ENCODE data around the gene RCOR2.
A peak's percentile ranks its signal among the peaks of the same experiment; 100 is the strongest.

The RCOR2 gene

DNA sequence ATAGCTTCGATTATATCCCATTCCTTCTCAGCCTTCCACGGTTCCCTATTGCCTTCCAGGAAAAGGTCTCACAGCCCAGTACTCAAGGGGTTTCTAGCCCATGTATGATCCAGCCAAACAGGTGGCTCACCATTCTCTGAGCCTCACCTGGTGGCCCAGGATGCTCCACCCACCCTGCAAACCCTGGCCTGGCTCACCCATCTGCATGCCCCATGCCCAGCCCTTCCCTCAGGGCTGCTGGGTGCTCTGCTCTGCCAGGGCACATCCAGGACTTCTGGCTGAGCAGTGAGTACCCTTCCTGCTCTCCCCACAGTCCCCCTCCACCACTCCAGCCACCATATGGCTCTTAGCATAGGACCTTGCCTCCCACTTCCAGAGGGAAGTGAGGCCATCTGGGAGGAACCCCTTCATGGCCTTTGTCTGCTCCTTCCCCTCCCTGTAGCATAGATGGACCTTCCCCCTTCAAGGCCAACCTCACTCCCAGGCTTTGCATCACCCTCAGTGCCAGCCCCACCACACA, 5.8 kb upstream of the RCOR2 start:
- DNase-seq: peak; percentile 34

DNA sequence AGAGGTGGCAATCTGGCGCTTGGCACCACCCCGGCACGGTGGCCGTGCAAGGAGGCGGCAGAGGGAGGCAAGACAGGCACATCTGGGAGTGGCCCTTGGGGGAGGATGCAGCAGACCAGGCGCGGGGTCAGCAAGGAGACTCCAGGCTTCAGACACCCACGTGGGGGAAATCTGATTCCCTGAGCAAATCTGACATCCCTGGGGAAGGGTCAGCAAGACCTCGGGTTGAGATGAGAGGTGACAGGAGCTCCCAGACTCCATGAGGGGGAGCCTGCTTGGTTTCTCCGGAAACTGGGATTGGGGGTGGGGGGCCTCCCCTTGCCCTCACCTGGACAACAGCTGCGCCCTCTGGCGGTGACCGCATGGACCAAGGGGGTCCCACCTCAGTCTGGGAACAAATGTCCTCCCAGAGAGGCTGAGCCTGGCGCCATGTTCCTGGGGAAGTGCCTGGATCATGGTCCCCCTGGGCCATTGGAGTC, 4.0 kb upstream of the RCOR2 start:
- DNase-seq: no peak

DNA sequence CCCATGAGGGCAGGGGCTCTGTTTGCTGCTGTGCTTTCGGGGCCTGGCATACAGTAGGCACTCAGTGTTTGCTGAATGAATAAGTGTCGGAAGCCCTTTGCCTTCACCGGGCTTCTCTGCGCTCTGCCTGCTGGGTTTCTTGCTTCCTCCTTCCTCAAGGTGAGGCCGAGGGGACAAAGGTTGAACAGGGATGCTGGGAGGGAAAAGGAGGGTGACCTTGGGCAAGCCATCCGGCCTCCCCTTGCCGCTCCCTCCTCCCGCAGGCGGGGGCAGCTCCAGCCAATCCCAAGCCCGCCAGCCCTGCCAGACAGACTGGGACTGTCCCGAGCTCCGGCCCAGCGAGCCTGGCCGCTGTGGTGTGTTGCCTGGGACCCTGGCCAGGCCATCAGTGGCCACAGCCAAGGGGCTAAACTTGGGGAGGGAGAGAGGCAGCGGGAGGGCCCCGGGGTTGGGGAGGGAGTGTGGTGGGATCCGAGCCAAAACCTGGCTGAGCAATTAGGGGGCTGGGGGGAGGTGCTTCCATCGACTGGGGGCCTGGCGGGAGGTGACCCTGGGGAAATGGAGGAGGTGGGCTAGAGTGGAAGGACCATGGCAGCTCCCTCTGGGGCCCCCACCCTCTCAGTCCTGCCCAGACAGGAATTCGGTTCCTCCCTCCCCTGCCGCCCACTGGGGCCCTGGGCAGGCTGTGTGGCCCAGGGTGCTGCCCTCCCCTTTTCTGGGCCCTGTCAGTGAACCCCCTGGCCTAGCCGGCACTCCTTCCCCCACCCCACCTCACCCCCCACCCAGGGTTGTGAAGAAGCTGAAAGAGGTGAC, 3.4 kb upstream of the RCOR2 start:
- DNase-seq: peak; percentile 75

DNA sequence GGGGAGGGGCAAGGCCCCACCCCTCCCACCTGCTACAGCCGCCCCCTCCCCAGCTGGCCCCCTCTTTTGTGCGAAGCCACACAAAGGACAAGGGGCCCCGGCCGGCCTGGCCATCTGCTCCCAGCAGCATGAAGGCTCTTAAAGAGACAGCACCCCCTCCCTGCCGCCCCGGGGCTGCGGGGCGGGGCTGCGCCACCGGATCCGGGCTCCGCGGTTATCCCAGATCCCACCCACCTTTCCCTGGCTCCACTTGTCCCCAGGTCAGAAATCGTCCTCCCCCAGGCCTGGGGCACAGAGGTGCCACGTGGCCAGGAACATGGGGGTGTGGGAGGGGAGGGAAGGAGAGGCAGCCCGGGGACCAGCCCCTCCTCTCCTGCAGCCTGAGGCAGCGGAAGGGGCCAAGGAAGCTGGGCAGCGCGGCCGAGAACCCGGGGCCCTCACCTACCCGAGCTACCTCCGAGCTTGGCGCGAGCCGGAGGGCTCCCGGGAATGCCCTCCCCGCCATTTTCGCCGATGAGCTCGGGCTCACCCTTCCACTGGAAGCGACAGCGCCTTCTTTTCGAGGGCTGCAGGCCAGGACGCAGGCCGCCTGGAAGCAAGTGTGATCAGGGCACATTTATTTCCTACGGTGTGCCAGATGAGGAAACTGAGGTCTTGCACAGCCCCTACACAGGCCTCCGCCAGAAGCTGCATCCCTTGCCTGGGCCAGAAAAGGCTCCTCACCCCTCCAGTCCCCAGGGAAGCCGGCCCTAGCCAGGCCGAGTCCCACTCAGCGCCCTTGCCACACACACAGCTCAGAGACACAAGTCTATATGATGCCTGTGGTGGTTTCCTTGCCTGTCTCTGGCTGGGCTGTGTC, 2.5 kb upstream of the RCOR2 start:
- peak; percentile 88 for DNase-seq

DNA sequence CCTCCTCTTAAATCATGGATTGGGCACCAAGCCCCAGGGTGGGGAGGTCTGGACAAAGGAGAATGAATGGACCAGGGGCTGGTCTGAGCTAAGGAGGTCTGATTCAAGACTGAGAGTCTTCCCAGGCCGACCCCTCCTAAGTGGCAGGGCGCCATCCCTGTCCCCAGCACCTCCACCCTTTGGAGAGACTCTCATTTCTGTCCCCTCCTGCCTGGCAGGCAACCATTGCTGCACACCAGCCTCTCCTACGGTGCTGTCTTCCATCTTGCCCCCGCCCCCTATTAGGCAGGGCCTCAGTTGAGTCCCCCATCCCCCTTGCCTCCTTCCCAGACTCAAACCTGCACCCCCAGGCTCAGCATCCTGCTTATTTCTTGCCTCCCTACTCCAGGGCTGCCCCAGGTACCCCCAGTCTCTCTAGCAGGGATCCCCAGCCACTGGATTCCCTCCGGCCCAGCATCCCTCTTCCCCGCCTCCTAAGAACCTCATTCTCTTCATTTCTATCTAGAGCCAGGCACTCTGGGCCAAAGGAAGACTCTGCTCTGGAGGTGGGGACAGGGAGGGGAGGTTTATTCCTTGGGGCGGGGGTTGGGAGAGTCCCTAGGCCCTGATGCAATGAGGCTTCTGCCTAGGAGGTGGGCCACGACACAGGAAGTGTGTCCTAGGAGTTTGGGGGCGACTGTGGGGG, 1.7 kb upstream of the RCOR2 start:
- peak; percentile 70 for DNase-seq

DNA sequence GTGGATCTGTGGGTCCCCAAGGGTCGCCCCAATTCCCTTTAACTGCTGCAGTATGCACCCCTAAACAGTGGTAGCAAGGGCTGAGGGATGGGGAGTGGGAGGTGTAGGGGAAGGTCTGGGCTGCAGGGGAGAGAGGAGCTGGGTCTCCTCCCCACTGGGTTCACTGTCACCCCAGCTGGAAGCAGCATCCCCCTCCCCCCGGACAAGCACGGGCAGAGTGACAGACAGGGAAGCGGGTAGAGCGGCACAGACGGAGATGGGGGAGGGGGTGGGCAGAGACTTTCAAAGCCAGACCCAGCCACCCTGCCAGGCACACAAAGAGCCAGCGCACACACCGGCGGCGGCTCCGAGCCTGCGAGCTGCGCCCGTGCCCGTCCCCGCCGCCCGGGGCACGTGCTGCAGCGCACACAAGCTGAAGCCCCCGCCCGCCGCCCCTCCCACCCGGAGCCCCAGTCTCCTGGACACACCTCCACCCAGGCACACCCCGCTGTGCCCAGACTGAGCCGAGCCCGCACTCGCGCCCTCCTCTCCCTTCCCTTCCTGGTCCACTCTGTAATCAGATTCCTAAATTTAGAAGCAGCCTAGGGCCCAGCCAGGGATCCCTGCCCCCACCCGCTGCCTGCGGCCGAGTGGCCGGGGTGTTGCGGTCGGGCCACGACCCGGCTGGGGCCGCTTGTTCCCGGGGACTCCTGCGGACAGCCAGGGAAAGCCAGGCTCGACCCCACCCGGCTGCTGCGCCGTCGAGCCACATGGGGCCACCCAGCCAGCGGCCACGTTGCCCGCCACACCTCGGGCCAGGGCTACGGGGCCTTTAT, 935 bp upstream of the RCOR2 start:
- DNase-seq: peak; percentile 96

DNA sequence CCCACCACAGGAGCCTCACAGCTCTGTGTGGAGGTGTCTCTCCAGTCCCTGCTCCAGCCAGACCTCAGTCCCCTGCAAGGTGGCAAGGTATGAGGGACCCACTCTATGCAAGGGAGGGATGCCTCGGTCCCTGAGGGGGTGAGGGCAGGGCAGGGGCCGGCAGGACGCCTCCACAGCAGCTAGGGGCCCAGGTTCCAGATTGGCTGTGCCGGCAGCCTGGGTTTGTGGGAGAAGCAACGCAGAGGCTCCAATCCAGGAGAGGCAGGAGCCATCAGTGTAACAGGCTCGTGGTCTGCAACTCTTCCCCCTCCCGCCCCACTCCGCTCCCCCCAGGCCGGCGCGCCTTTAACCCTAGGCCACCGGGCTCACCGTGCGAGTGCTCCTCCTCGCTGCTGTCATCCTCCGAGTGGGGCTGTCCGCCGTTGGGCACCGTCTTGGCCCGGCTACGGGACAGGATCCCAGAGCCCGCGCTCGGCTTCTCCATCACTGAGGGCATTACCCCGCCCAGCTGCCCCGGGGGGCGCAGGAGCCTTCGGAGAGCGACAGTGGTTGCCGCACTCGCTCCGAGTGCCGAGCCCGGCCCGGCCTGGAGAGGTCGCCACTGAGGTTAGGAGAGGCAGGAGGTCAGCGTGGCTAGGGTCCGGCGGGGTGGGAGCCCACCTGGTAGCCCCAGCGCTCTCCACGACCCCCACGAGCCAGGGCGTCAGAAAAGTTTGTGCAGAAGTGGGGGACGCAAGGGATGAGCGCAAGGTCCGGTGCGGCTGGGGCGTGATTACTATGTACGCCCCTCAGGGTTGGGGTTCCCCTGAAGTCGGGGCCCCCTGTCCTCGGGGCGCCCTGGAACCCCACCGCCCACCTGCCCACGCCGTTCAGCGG, 765 bp downstream of the RCOR2 start:
- peak; percentile 31 for DNase-seq

DNA sequence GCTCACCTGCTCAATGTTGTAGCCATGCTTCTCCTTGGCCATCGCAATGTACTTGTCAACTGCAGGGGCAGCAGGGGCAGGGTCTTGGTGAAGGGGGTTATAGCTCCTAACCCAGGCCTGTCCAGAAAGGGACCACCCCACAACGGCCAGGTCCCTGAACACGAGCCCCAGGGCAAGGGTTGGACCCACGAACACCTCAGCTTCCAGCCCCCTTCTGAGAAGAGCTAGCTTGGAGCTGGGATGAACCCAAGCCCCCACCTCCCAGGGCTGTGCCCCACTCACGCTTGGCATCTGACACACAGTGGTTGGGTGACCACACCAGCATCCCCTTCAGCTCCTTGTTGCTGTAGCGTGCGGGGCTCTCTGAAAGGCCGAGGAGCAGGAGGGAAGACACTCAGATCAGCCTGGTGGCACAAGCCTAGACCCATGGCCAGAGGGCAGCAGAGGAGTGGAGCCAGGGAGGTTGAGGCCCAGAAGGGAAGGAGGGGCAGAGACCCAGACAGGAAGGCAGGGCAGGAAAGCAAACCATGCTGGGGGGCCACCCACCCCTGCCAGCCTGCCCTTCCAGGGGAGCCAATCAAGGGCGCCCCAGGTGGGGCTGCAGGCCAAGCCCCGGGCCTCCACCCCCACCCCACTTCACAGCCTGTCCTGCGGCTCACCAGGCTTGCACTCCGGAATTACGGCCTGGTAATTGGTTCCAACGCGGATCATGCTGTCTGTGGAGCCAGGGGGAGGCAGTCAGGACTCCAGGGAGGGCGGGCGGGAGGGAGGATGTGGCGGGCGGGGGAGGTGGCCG, 1.9 kb downstream of the RCOR2 start:
- no peak for DNase-seq

DNA sequence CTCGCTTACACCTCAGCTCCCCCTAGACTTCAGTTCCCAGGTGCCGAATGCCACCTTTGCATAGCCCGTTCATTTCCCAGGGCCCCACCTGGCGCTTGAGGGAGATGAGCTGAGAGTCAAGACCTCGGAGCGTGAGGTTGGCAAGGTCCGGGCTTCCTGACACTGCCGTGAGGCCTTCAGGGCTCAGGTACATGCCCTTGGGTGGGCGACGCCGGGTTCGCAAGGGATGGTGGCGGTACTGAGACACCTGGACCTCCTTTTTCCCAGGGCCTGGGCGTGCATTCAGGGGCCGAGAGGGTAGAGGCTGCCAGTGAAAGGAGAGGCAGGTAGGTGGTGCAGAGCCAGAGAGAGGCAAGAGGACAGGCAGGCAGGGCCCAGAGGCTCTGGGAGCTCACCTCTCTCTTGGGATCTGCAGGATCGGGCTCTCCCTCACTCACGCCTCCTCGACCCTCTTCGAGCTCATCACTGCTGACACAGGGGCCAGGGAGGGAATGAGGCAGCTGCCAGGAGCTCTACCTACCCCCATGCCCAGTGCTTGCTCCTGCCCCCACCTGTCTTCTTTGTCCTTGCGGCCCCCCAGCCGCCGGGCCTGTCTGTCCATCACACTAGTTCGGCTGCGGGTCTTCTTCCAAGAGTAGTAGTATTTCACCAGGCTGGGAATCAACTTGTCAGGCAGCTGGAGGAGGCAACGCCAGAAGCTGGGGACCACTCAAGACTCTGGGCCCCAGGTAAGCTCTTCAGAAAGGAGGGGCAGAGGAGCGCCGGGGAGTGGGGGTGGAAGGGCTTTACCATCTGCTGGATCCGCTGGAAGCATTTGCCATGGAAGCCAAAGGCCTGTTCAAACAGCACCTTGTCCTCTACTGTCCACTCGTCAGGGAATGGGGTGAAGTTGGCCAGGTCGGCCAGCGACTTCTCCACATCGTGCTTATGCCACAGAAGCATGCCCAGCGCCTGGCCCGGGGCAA, 2.8 kb downstream of the RCOR2 start:
- DNase-seq: no peak

DNA sequence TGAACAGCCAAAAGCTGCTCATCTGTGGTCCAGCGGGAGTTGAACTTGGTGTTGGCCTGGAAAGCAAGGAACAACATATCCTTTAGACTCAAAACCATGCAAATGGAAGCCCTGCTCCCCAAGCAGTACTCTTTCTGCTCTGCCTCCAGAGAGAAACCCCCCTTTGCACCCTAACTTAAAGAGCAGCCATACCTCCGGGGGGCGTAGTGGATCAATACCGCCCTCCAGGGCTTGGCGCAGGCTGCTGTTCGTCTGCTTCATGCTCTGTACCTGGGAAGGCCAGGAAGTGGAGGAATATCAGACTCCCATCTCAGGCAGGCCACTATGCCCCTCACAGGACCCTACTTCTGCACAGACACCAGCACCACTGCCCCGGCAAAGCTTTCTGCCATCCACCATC, 4.3 kb downstream of the RCOR2 start:
- DNase-seq: no peak

DNA sequence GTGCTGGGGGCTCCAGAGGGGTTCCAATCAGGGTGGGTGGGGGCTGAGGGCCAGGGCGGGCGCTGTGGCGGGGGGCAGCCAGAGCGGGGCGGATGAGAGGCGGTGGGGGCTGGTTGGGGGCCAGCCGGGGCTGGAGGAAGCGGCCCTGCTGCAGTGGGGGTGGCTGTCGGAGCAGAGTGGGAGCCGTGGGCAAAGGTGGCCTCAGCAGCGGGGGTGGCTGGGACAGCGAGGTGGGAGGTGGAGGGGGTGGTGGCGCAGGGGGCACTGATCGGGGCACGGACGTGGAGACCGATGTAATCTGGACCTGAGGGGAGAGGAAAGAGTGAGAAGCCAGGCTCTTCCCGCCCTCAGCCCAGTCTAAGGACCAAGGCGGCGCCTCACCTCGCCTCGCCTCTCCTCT, 5.1 kb downstream of the RCOR2 start:
- DNase-seq: no peak

DNA sequence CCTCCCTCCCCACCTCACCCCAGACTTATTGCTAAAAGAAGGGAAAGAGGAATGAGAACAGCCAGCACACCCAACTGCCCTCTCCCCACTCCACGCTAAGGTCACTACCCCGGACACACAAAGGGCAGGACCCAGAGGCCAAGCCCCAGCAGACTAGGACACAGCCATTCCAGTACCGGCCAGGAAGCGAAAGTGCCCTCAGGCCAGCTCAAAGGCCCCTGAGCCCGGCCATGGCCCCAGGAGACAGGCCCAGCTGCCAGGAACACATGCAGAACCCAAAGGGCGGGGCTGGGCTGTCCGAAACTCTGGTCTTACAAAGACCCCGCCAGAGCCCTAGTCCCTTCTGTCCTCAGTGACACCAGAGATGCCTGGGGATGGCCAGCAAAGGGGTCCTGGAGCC, 5.5 kb downstream of the RCOR2 start:
- no peak for DNase-seq

DNA sequence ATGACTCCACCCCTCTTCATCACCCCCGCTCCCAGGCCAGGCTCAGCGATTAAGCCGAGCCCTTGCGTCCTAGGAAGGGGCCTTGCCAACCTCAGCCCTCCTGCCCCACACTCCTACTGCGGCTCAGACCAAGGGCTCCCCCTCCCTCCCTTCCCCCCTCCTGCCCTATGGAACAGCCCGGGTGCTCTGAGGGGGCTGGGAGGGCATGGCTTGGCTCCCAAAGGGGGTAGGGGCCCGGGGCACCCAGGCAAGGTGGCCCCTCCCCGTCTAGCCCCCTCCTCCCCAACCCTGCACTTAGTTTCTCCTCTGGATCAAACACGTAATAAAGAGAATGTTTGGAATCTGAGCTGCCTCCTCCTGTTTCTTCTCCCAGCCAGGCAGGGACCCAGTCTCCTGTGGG, 6.3 kb downstream of the RCOR2 start:
- no peak for DNase-seq

DNA sequence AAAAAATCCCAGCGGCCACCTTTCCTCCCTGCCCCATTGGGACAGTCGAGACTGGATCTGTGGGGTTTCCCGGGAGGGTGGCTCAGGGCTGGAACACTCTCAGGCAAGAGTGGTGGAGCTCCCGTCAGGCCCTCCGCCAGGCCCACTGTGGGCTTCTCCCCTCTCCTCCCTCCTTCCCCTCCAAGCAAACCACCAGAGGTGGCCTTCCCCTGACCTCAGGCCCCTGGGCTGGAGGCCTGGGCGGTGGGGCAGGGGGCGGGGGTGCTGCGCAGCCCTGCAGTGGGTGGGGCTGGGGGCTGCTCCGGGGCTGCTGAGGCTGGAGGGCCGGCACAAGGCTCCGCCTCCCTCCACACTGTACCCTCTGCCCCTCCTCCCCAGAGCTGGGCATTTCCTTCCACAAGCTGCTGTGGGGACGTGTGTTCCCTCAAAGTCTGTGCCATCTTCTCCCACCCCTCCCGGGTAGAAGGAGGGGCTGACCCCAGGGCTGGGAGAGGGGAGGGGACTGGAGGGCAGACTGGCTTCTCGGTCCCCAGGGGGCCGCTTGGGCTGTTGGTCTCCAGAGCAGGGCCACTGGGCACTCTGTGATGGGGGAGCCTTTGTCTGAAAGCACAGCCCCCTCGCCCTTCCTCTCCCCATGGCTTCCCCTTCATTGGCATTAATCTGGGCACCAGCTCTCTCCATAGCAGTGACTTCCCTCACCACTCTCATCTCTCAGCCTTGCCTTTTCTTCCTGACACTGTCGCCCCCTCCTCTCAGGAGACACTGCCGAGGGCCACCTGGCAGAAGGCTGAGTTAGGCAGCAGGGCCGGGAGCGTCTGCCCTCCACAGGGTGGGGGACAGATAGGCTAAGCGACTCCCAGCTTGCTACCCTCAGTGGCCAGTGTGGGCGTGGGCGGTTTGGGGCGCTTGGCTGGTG, 7.1 kb downstream of the RCOR2 start:
- DNase-seq: no peak

DNA sequence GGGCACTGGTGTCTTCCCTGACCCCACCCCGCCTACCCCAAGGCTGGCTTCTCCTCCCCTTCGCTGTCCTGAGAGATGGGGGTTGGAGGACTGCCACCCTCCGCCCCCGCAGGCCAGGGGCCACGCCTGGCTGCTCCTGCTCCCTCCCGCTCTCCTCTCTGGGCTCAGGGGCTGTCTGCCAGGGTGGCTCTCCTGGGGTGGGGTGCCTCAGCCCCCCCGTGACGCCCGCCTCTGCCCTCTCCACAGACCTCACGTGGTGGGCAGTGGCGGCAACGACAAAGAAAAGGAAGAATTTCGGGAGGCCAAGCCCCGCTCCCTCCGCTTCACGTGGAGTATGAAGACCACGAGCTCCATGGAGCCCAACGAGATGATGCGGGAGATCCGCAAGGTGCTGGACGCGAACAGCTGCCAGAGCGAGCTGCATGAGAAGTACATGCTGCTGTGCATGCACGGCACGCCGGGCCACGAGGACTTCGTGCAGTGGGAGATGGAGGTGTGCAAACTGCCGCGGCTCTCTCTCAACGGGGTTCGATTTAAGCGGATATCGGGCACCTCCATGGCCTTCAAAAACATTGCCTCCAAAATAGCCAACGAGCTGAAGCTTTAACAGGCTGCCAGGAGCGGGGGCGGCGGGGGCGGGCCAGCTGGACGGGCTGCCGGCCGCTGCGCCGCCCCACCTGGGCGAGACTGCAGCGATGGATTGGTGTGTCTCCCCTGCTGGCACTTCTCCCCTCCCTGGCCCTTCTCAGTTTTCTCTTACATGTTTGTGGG, 8.1 kb downstream of the RCOR2 start:
- DNase-seq: no peak

DNA sequence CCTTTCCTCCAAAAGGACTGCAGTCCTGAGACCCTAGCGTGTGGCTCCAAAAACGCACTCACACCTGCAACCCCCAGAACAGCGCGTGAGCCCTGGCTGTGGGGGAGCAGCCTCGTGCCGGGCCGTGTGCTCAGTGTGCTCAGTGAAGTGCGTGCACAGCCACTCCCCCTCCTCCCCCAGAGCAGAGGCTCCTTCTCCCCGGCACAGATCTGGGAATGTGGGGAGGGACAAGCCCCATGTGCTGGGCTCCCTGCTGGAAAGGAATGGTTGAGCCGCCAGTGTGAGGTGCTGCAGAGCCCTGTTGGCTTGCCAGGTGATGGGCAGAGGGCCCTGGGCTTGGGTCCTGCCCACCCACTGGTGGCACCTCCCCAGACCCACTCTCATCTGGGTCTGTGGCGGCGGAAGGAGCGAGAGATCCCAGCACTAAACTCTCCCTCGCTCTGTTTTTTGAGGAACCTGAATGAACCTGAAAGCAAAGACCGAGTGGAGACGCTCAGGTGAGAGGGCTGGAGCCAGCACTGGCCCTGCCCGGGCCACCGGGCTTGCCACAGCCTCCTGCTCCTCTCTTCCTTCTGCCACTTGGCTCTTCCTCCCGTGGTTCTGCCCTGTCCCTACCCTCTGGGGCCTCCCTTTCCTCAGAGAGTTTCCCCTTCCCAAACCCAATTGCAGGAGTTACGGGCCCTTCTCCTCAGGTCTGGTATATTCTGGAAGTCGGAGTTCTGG, 9.0 kb downstream of the RCOR2 start:
- no peak for DNase-seq

DNA sequence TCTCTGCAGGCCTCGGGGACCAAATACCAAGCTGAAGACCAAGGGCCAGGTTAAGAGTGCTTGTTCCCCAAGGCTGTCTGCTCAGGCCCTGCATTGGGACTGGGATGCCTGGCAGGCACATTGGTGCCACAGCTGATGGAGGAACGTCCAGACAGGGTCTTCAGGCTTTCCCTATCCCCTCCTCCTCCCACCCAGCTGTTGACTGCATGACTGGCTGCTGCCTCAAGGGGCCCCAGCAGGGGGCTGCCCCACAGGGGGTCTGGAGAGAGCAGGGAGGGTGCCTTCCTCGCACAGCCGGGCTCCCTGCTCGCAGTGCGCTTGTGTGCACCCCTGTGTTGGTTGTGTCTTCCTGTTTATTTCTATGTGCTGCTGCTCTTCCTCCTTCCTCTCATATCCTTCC, 9.9 kb downstream of the RCOR2 start:
- DNase-seq: no peak
